GM12874 (cell line): ENCODE results near the gene GPATCH2.

Experiments used
- CTCF ChIP-seq: IDR thresholded peaks from 2 replicates; pipeline ENCODE4 v1.5.1; 2011; ENCODE audit warnings: low read depth, mild to moderate bottlenecking, control low read depth, low read length, moderate library complexity; ENCODE audit not compliant: insufficient read depth

The GPATCH2 gene

GRCh38 chr1:217469983-217470382, 160.9 kb downstream of the GPATCH2 start:
- no peak for TF ChIP-seq CTCF

GRCh38 chr1:217465102-217465501, 165.8 kb downstream of the GPATCH2 start:
- TF ChIP-seq CTCF = no peak

- no peak for TF ChIP-seq CTCF
Observed at GRCh38 chr1:217462666-217463065, 168.2 kb downstream of the GPATCH2 start.

- TF ChIP-seq CTCF = no peak
Observed at GRCh38 chr1:217462159-217462558, 168.7 kb downstream of the GPATCH2 start.

GRCh38 chr1:217457016-217457415, 173.9 kb downstream of the GPATCH2 start:
- TF ChIP-seq CTCF = no peak

- TF ChIP-seq CTCF = no peak
Observed at GRCh38 chr1:217456261-217456660, 174.6 kb downstream of the GPATCH2 start.

- no peak for TF ChIP-seq CTCF
Observed at GRCh38 chr1:217453816-217454215, 177.1 kb downstream of the GPATCH2 start.

GRCh38 chr1:217449370-217449769, 181.5 kb downstream of the GPATCH2 start:
- TF ChIP-seq CTCF = no peak
